Right lobe of liver (tissue), 4 donors: ENCODE measurements around the gene CELA3B.

ENCODE experiments used
- CTCF ChIP-seq, 4 donors: fragments of 200-600 bp in 3 of 4; fragments of 450-650 bp in 1 of 4; IDR thresholded peaks; one replicate each; pipeline versions ENCODE4 v1.5.1 to v1.8.0; 2016 to 2022; ENCODE audit warnings: antibody characterized with exemption in 4 of 4, mild to moderate bottlenecking in 2 of 4
- POLR2A ChIP-seq: fragments of 450-650 bp; IDR thresholded peaks from one replicate; pipeline ENCODE4 v1.6.1; 2017; ENCODE audit warnings: antibody characterized with exemption, mild to moderate bottlenecking
- donor health status: DM: no; HTN: no; CAD: no.
- donor health status: DM: no; HTN: no; CAD: no.
- donor health status: DM: no; HTN: yes; CAD: no.

GRCh38 chr1:21930629-21931170 lies 46.1 kb upstream of the CELA3B start:
- TF ChIP-seq CTCF (IDR thresholded peaks at IDR 0.05): no peak
- TF ChIP-seq POLR2A: no peak
